HG02588 (cell line): Measurements from ENCODE around the gene TRAF3IP3.

Experiments used
- ATAC-seq: cut with Tn5 transposase; IDR thresholded peaks from one replicate; pipeline ENCODE4 v1.9.1; 2021; ENCODE audit warnings: mild to moderate bottlenecking, moderate library complexity; ENCODE audit not compliant: unreplicated experiment

Gene TRAF3IP3

DNA sequence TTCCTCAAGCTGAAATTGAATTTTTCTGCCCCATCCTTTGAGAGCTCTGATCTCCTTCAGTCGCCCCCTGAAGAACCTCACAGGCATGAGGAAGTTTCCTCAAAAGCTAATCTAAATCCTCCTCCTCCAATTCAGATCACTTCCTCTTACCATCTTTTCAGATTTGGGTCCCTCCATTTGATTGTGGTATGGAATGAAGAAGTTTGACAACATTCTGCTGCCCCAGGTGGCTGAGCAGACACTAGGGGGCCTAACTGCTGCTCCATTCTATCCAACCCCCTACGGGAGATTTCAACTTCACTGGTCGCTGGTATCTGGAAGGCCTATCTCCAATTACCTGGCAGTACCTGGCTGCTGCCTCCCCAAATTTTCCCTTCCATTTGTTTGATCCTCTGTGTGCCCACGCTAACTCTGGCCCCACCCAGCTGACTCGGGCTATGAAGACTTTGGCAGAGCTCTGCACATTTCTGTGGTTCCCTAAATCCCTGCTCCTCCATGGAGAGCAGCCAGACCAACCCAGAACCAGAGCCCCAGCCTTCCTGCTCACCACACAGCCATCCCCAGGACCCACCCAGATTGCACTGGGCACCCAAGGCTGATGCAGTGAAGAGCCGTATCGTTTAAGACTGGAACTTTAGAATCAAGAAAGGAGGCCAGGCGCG lies 42.3 kb downstream of the TRAF3IP3 start:
- ATAC-seq: no peak

DNA sequence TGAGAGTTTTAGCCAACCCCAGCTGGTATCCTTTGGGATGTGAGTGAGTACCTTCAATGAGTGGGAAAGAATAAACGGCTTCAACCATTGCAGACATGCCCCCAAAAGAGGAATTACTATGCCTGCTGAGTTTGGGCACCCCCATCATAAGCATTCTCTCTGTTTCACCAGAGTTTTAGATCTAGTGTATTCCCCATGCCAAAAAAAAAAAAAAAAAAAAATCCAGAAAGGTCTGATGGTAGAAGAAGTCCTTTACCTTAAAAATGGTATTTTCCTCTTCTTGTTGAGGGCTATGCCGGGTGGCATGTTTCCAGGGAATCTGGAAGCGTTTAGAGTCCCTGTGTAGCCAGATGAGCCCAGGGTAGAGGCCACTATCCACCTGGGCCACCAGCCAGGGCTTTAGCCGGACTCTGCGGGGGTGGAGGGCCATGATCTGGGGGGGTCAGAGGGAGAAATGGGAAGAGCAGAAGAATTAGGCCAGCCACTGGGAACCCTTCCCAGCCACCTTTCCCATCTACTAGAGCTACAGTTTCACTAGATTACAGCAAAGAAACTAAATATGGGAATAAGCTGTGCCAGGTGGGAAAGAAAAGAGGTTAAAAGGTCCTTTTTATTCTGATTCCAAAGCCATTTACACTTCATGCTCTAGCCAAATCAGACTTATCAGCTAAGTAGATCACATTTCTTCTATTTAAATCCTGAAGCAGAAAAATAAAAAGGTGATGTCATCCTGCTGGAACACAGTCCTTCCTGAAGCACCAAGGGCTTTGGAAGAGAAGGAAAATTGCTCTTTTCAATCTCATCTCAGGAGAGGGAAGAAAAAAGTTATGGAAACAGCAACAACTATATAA lies 45.4 kb downstream of the TRAF3IP3 start:
- no peak for ATAC-seq

DNA sequence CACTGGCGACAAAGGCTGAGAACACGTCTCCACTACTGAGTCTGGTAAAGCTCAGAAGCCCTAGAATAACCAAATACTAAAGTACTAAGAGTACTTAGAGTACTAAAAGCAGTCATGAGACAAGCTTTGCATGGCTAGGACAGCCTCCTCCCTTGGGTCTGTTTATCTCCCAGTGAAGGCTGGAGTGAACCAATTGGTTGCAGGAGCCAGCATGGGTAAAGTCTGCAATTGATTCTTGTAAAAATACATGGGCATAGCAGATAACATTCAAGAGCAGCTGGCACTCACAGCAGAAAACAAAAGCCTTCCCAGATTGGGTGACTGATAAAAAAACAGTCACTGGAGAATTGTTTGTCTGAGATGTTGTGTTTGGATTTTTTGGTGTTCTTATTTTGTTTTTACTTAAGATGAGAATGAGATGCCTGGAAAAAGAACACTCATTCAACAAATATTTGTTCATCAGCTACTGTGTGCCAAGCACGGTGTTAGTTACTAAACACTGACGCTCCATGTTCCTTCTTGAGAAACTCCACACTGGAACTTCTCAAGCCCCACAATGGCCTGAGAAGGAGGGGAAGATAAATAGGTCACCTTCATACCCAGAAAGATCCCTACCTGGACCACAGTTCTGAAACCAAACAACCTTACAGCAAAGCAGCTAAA lies 46.4 kb downstream of the TRAF3IP3 start:
- ATAC-seq: no peak

DNA sequence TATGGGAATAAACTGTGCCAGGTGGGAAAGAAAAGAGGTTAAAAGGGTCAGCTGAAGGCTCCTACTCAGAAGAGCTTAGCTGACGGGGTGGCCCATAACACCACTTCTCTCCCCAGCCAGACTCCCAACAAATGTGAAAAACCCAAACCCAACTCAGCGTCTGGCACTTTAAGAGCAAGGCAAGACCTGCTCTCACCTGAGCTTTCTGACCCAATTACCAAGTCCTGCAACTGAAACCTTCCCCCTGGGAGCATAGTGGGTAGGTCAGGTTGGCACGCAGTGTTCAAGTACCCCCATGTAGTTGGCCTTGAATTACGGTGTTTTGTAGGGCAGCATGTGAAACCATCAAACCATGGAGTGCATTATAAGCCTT lies 46.9 kb downstream of the TRAF3IP3 start:
- ATAC-seq: no peak

DNA sequence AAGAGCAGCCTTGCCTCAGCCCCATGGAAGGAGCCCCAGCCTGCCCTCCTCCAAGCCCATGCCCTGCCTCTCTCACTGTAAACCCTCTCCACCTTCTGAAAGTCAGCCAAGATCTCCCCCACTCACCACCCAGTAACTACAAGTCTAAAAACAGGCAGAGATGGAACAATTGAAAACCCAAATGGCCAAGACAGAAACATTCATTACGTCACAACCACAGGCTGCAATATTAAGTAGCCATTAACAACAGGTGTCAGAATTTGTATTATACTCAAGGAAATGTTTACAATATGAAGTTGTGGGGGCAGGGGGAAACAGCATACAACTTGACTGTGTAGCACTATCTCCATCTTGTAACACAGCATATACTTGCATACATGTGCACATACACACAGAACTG lies 47.7 kb downstream of the TRAF3IP3 start:
- ATAC-seq: no peak

DNA sequence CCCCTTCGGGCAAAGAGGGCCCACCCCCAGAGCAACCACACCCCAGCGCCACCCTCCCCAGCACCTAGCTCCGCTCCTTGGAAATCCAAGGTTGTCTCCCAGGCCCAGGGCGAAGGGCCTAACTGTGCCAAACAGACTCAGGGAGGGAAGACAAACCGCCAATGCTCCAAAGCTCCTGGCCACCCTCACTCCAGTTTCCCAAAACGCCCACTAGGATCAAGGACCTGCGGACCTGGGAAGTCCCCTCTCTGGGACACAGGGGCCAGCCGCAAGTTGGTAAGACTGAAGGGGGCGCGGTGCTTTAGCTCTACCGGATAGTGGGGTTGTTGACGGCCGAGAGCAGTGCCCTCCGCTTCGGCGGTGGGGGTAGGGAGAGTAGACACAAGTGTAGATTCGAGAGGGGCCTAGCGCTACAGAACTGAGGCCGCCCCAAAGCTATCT lies 49.5 kb downstream of the TRAF3IP3 start:
- ATAC-seq: no peak

DNA sequence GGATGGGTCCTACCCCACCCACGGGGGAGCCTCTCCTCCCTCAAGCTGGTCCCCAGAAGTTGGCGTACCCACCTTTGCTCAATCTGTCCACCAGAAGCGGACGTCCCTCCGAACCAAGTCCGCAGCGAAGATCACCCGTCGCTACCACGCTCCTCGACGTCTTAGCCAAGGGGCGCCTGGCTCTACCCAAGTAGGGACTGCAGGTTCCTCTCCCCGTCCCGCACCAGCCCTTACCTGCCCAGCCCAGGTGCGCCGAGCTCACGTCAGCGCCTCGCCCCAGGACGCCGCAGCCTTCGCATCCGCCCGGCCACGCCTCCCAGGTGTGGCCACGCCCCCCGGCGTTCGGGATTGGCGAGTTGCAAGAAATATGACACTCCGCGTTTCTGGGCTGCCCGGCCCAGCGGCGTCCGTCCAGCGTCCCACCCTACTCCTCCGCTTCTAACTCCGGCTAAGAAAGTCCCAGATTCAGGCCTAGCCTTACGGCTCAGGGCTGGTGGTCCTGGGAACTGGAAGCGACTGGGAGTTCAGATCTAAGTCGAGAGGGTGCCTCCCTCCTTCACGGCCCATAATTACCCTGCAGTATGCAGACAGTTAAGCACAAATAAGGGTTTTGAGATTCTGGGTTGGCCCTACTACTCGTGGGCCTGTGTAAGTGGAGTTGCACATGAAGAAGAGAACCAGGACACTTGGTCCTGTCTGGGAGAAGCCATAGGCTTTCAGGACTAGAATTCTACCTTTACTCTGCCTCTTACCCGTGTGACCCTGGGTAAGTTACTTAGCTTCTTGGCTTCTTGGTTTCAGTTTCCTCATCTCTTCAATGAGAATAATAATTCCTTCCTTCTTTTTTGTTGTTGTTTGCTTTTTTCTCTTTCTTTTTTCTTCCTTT lies 50.3 kb downstream of the TRAF3IP3 start, which contains the start of gene IRF6:
TSS of gene IRF6 (minus strand) at position 268 of the 886 bp plus-strand sequence. CDS start 4,729 bp downstream, outside the sequence.
- peak; percentile 86 for ATAC-seq

DNA sequence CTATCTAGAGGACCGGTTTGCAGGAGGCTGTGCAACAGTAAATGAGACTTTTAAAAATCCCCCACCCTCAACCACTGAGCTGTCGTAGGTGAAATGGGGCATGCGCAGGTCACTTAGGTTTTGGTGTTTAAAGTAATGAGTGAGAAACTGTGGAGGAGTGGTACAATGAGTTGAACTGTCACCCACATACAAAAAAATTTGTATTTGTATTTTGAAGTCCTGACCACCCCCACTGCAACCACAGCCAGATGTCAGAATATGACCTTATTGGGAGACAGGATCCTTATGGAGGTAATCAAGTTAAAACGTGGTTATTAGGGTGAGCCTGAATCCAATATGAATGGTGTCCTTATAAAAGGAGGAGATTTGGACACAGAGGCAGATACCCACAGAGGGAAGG lies 51.7 kb downstream of the TRAF3IP3 start:
- no peak for ATAC-seq

DNA sequence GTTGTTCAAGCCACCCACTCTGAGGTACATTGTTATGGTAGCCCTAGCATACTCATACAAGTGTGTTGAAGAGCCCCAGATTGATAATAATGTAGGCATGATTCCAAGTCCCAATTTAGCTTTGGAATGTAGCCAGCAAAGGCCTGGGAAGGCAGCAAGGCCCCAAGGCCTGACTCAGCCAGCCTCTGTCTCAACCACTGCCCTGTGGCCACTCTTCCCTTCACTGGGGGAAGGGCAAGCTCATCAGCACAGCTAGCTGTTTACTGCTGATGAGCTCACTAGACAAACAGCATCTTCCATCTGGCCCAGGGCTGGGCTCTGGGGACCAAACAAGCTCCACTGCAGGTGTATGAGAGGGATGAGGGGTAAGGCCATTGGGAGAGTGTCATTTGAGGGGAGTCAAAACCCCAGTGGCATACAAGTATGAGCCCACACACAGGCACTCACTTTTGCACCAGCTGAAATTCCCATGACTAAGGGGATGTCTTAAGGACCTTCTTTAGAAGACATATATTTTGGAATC lies 52.3 kb downstream of the TRAF3IP3 start:
- no peak for ATAC-seq

DNA sequence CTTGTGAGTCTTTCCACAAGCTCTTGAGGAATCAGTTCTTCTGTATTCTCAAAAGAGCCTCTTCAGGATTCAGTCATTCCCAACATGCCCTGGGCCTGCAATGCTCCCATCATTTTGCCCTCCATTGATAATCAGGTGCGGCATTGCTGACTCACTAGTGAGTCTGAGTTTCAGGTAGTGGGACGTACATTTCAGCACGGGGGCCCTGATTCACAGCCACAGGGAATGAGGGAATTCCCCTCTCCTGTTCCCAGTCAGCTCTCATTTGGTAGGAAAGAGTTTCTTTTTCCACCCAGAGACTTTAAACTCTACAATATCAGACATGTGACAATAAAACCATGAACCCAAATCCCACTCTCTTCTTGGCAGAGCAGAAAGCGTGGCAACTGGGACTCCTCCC lies 53.8 kb downstream of the TRAF3IP3 start:
- no peak for ATAC-seq

DNA sequence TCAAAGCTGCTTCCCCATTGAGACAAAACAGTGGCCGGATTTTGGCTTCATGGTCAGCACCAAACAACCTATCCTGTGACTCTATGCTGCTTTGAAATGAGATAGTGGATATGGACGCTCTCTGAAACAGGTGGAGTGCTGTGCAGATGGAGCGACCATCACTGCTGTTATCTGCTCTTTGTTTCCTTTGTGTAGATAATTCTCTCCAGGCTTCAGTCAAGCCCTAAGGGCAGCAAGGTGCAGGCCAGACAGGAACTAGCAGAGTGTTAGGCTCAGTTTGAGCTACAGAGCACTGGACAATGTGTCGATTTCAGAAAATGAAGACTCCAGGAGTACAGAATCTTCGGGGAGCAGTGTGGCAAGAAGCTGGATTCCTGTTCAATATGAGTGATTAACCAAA lies 54.9 kb downstream of the TRAF3IP3 start:
- ATAC-seq: no peak

DNA sequence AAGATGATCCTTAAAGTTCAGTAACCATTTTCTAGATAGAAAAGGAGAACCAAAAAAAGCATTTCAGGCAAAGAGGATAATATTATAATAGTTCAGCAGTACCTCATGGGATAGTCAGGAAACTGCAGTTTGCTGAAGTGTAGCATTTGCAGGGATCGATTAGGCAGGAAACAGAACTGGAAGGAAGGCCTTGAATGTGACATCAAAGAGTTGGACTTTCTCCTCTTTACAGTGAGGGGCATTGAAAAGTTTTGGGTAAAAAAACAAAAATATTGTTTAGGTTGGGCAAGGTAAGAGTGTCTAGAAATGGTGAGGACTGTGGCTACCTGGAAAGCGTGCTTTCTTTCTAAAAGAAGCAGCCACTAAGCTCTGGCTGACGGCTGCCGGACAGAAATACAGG lies 58.0 kb downstream of the TRAF3IP3 start:
- no peak for ATAC-seq

DNA sequence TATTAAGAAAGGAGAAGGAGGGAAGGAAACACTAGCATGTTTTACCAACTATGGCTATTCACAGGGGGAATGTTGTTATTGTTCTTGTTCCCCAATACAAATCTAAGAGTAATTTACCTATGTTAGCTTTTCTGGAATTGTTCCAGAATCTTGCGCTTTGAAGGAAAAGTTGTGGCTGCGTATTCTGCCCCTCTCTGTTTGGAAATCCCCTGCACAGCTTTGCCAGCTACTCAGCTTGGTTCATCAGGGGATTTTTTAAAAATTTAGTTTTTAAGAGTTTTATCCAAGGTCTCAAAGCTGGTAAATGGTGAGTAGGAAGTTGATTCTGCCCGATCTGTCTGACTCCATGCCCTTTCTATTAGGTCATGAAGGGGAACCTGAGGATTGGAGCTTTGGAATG lies 59.6 kb downstream of the TRAF3IP3 start:
- no peak for ATAC-seq

DNA sequence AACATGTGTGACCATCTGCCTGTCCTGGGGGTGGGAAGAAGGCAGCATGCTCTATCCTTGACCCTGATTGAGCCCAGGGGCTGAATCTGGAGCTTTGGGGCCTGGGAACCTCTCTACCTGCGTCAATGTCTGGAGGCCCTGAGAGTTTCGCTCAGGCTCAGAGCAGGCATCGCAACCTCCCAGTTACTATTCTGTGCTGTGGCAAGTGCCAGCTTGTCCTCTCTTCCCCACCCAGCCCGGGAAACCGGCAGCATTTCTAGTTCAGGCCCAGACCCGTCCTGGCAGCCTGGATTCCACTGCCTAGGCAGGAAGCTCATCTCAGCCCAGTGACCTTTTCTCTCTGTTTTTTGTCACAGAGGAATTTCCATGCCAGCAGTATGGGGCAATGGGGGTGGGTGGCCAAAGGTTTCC lies 60.1 kb downstream of the TRAF3IP3 start:
- ATAC-seq: no peak

DNA sequence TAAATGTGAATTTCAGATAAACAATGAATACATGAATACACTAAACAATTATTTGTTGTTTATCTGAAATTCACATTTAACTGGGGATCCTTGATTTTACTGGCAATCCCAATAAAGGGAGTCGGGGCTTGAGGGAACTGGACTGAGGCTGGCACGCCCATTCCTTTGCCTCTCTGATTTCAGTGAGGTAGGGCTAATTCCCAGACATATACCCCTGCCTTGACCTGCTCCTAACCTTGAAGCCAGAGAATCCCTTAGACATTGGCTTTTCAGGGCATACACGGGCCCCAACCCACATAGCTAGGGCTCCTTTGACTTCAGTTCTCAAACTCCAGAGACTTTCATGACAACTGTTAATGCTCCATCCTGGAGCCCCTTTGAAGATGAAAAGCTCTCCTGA lies 61.1 kb downstream of the TRAF3IP3 start:
- no peak for ATAC-seq

DNA sequence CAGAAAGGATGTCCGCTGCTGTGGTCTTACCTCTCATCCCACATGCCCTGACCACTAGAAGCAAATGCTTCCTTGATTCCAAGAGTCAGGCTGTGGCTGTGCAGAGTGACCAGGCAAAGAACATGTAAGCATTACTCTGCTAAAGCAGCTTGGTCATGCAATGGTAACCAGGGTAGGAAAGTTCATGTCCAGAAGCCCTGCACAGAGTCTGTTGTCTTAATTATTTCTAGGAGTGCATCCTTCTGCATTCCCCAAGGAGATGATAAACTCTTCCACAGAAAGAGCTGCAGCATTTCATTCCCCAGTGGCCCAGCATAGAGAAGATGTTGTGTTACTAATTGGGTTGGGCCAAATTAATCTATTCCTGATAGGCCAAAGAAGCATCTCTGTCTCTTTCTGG lies 61.8 kb downstream of the TRAF3IP3 start:
- no peak for ATAC-seq

DNA sequence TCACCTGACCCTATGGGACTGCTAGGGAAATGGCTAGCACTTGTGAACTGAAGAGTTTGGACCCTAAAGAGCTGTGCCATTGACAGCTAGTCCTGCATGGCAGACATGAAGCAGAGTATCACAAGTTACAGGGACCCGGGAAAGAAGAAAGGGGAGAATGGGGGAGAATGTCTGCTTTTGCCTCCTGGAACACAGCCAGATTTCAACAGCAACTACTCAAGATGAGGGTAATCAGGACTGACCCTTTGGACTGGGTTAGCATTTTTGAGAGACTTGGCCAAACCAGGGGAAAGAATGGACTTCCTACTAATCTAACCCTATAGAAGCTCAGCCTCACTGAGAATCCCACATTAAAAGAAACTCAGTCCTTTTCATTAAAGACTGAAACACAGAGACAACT lies 63.2 kb downstream of the TRAF3IP3 start:
- ATAC-seq: no peak

DNA sequence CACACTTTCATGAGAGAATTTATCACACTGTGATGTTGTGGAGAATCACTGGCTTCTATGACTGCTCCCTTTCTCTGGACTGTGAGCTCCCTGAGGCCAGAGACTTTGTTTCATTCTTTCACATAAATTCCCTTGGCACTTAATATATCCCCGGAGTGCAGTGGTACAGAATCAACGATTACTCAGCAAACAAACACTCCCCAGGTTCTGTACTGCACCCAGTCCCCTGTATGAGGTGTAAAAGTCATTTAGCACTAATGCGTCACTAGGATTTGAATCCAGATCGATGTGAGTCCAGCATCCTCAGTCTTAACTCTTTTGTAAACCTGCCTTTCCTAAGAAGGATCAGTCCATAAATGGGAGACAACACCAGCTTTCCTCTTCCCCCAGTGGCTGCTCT lies 65.1 kb downstream of the TRAF3IP3 start:
- ATAC-seq: no peak

DNA sequence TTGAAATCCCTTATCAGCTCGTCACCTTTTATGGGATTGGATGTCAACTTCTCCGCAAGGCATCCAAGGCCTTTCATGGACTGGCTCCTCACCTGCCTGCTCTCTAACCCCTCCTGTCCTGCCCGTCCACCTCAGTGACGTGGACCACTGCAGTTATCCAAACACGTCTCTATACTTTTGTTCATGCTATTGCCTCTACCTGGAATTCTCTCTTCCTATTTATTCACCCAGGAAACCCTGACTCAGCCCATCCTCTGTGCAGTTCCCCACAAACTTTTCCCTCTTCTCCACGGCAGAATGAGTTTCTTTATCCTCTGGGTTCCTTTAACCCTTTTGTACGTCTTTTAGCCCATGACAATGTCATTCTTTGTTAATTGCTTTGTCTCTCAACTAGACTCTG lies 66.9 kb downstream of the TRAF3IP3 start:
- no peak for ATAC-seq
